HCT116 (cell line): ENCODE results near the gene WDR43. TPM values are rescaled to one million over a fixed set of nuclear protein-coding genes. Genes with fewer than 3 reads are reported as not detected.

Experiments used
- ATAC-seq: fragments of 200-7000 bp; cut with Tn5 transposase; 2 replicates; pipeline ENCODE4 v1.9.1; 2020; ENCODE audit warnings: mild to moderate bottlenecking, moderate library complexity
- BruUV-seq: library from RNA; stranded (reverse); fragments of 400-500 nt; replicated peaks from 2 replicates; lab custom pipeline; 2021; lab: Mats Ljungman, UMichigan
- CTCF ChIA-PET: fragments of 300-600 bp; sonication (Branson Sonifier 250); formaldehyde crosslinking; loops from one replicate; lab custom pipeline; 2021; ENCODE audit warnings: antibody characterized with exemption; lab: Charles Lee
- POLR2A ChIA-PET: fragments of 300-600, 350-600 bp; sonication (Branson Sonifier 250); formaldehyde crosslinking; loops from one replicate; lab custom pipeline; 2021; ENCODE audit warnings: antibody characterized with exemption; lab: Charles Lee
- RAD21 ChIA-PET, 2 experiments: fragments of 300-600 bp; sonication (Branson Sonifier 250); formaldehyde crosslinking; loops; one replicate each; lab custom pipeline; 2023; ENCODE audit warnings: low total read pairs in 2 of 2; ENCODE audit not compliant: uncharacterized antibody in 2 of 2, unreplicated experiment in 2 of 2, low non-redundant PET in 1 of 2; lab: Charles Lee
- DNase-seq: peaks from one replicate; pipeline ENCODE4 v3.0.0-alpha.2; 2010; ENCODE audit warnings: low read depth, low spot score
- H2AFZ ChIP-seq: fragments of 200-600 bp; shearing (Covaris generic), sonication (generic); 2 replicates; pipeline ENCODE4 v1.6.1; 2017; ENCODE audit warnings: low read depth, mixed run types, mixed read lengths, antibody characterized with exemption, low read length; ENCODE audit not compliant: poor library complexity, severe bottlenecking
- H3K27ac ChIP-seq: 2 replicates; pipeline ENCODE4 v1.5.1; 2012; ENCODE audit warnings: low read depth, low read length
- H3K27me3 ChIP-seq: fragments of 200-600 bp; sonication (generic); 2 replicates; pipeline ENCODE4 v1.6.1; 2016; ENCODE audit warnings: mixed run types, low read length, mixed read lengths; ENCODE audit not compliant: insufficient read depth
- H3K36me3 ChIP-seq, 2 experiments: fragments of 200-500 bp in 1 of 2; fragments of 200-600 bp in 1 of 2; sonication (Bioruptor generic) in 1 of 2; sonication (generic) in 1 of 2; 2 replicates each; pipeline versions ENCODE4 v1.5.1 to v1.6.1; 2014 to 2016; ENCODE audit warnings: low read length in 2 of 2, inconsistent platforms in 1 of 2, mixed read lengths in 1 of 2, mixed run types in 1 of 2; ENCODE audit not compliant: insufficient read depth in 2 of 2, control insufficient read depth in 1 of 2
- H3K4me1 ChIP-seq, 2 experiments: fragments of 200-600 bp in 1 of 2; sonication (generic) in 1 of 2; 2 replicates each; pipeline versions ENCODE4 v1.5.1 to v1.6.1; 2012 to 2017; ENCODE audit warnings: low read length in 2 of 2, inconsistent platforms in 1 of 2, mild to moderate bottlenecking in 1 of 2, mixed read lengths in 1 of 2, mixed run types in 1 of 2, moderate library complexity in 1 of 2; ENCODE audit not compliant: insufficient read depth in 2 of 2, control insufficient read depth in 1 of 2
- H3K4me2 ChIP-seq: fragments of 200-600 bp; sonication (generic); 2 replicates; pipeline ENCODE4 v1.6.1; 2017; ENCODE audit warnings: mixed run types, low read length, mixed read lengths
- H3K4me3 ChIP-seq, 2 experiments: fragments of 200-600 bp in 1 of 2; sonication (generic) in 1 of 2; replicated peaks in 1 of 2; 2 replicates each; pipeline ENCODE4 v1.5.1; 2011 to 2016; ENCODE audit warnings: low read length in 2 of 2, control low read depth in 1 of 2, low read depth in 1 of 2, mild to moderate bottlenecking in 1 of 2, mixed read lengths in 1 of 2, mixed run types in 1 of 2
- H3K79me2 ChIP-seq: fragments of 200-600 bp; sonication (generic); 2 replicates; pipeline ENCODE4 v1.6.1; 2017; ENCODE audit warnings: mild to moderate bottlenecking, mixed run types, low read length, moderate library complexity, mixed read lengths; ENCODE audit not compliant: insufficient read depth
- H3K9ac ChIP-seq: fragments of 200-600 bp; sonication (generic); 2 replicates; pipeline ENCODE4 v1.6.1; 2016; ENCODE audit warnings: low read length, mixed read lengths
- H3K9me2 ChIP-seq: fragments of 200-600 bp; sonication (generic), shearing (Covaris generic); 2 replicates; pipeline ENCODE4 v1.6.1; 2017; ENCODE audit warnings: mixed run types, mild to moderate bottlenecking, moderate library complexity; ENCODE audit not compliant: insufficient read depth
- H3K9me3 ChIP-seq, 2 experiments: fragments of 200-500 bp in 1 of 2; fragments of 200-600 bp in 1 of 2; sonication (Bioruptor generic) in 1 of 2; sonication (generic) in 1 of 2; 2 replicates each; pipeline ENCODE4 v1.6.1; 2014 to 2017; ENCODE audit warnings: low read length in 2 of 2, mixed read lengths in 2 of 2, inconsistent platforms in 1 of 2, low read depth in 1 of 2, mild to moderate bottlenecking in 1 of 2, mixed run types in 1 of 2, moderate library complexity in 1 of 2; ENCODE audit not compliant: control insufficient read depth in 1 of 2, insufficient read depth in 1 of 2
- H4K20me1 ChIP-seq: fragments of 200-600 bp; sonication (generic), shearing (Covaris generic); 2 replicates; pipeline ENCODE4 v1.6.1; 2017; ENCODE audit warnings: mixed run types, mild to moderate bottlenecking, moderate library complexity; ENCODE audit not compliant: insufficient read depth
- CBX3 ChIP-seq: IDR thresholded peaks from 2 replicates; pipeline ENCODE4 v1.6.1; 2012; ENCODE audit warnings: low read depth
- CEBPB ChIP-seq: IDR thresholded peaks from 2 replicates; pipeline ENCODE4 v1.6.1; 2012; ENCODE audit warnings: low read depth
- EZH2phosphoT487 ChIP-seq: fragments of 200-600 bp; IDR thresholded peaks from 2 replicates; pipeline ENCODE4 v1.6.1; 2018; ENCODE audit warnings: antibody characterized with exemption, borderline replicate concordance
- FOSL1 ChIP-seq: IDR thresholded peaks from 2 replicates; pipeline ENCODE4 v1.6.1; 2012; ENCODE audit warnings: low read depth
- JUND ChIP-seq: IDR thresholded peaks from 2 replicates; pipeline ENCODE4 v1.6.1; 2012
- RAD21 ChIP-seq: IDR thresholded peaks from 2 replicates; pipeline ENCODE4 v1.6.1; 2012; ENCODE audit warnings: low read depth, mild to moderate bottlenecking
- SIN3A ChIP-seq: IDR thresholded peaks from 2 replicates; pipeline ENCODE4 v1.6.1; 2012; ENCODE audit warnings: low read depth
- SRF ChIP-seq: IDR thresholded peaks from 2 replicates; pipeline ENCODE4 v1.6.1; 2012; ENCODE audit warnings: low read depth
- TCF7L2 ChIP-seq: IDR thresholded peaks from 2 replicates; pipeline ENCODE4 v1.7.0; 2011; ENCODE audit warnings: borderline replicate concordance, inconsistent platforms; ENCODE audit not compliant: insufficient read depth, insufficient read length; ENCODE audit errors: extremely low read depth
- YY1 ChIP-seq: IDR thresholded peaks from 2 replicates; pipeline ENCODE4 v1.6.1; 2011; ENCODE audit warnings: low read length, low read depth, moderate library complexity, mild to moderate bottlenecking; ENCODE audit not compliant: insufficient replicate concordance; ENCODE audit errors: extremely low read depth
- ZBTB33 ChIP-seq: IDR thresholded peaks from 2 replicates; pipeline ENCODE4 v1.6.1; 2011; ENCODE audit warnings: mild to moderate bottlenecking, low read length, moderate library complexity; ENCODE audit not compliant: insufficient replicate concordance; ENCODE audit errors: extremely low read depth
- ZNF274 ChIP-seq: fragments of 200-500 bp; sonication (Bioruptor generic); IDR thresholded peaks from 2 replicates; pipeline ENCODE4 v1.6.1; 2014; ENCODE audit warnings: mild to moderate bottlenecking, low read depth, low read length, inconsistent platforms
- intact Hi-C: fragments of 100-400 bp; cut with micrococcal nuclease; formaldehyde crosslinking; loops from 2 replicates; pipeline ENCODE4 v1.10.0; 2022
- total RNA-seq: library from RNA; stranded (reverse); gene quantifications from one replicate; pipeline ENCODE4 v1.2.1, GENCODE V29; 2021; ENCODE audit not compliant: unreplicated experiment
- TF ChIP-seq, protein P1 (sequence below): IDR thresholded peaks from 2 replicates; pipeline ENCODE4 v1.6.1; 2012
- TF ChIP-seq, protein P2 (sequence below), 3 experiments: fragments of 200-600 bp in 1 of 3; sonication (generic) in 1 of 3; IDR thresholded peaks in 2 of 3; conservative IDR thresholded peaks in 1 of 3; 2 replicates each; pipeline ENCODE4 v1.5.1; 2012 to 2017; ENCODE audit warnings: low read depth in 2 of 3, low read length in 2 of 3, antibody characterized with exemption in 1 of 3, borderline replicate concordance in 1 of 3, control low read depth in 1 of 3, mild to moderate bottlenecking in 1 of 3, mixed read lengths in 1 of 3, mixed run types in 1 of 3, moderate library complexity in 1 of 3; ENCODE audit not compliant: insufficient read depth in 1 of 3

Gene WDR43
- total RNA-seq, 1 experiment from 2014 or later: 119 TPM

- CTCF ChIA-PET: no interaction called here
- POLR2A ChIA-PET: no interaction called here
- no peaks in the 10 kb centered on the region for H3K27me3 ChIP-seq
- H2AFZ ChIP-seq: no peak overlapping the region
- H3K4me1 ChIP-seq: no peaks in the 10 kb centered on the region
- RAD21 ChIA-PET: no interaction called here
- H3K79me2 ChIP-seq: peaks cover 100% of the 10 kb centered on the region
- no peak overlapping the region for H3K9ac ChIP-seq
- ATAC-seq: no peak
- no peak for DNase-seq
- no peak overlapping the region for H3K27ac ChIP-seq
- intact Hi-C loops: no loop called here
- no peak overlapping the region for H3K4me3 ChIP-seq
- no TSS peak for BruUV-seq
- no peak overlapping the region for H3K4me2 ChIP-seq
- no peaks in the 10 kb centered on the region for H3K9me3 ChIP-seq
- H4K20me1 ChIP-seq: peaks cover 29% of the 10 kb centered on the region; the same call in 1 of the 2 replicates
- TF ChIP-seq, protein P1, sequence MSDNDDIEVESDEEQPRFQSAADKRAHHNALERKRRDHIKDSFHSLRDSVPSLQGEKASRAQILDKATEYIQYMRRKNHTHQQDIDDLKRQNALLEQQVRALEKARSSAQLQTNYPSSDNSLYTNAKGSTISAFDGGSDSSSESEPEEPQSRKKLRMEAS: no peak
- TF ChIP-seq, protein P2, sequence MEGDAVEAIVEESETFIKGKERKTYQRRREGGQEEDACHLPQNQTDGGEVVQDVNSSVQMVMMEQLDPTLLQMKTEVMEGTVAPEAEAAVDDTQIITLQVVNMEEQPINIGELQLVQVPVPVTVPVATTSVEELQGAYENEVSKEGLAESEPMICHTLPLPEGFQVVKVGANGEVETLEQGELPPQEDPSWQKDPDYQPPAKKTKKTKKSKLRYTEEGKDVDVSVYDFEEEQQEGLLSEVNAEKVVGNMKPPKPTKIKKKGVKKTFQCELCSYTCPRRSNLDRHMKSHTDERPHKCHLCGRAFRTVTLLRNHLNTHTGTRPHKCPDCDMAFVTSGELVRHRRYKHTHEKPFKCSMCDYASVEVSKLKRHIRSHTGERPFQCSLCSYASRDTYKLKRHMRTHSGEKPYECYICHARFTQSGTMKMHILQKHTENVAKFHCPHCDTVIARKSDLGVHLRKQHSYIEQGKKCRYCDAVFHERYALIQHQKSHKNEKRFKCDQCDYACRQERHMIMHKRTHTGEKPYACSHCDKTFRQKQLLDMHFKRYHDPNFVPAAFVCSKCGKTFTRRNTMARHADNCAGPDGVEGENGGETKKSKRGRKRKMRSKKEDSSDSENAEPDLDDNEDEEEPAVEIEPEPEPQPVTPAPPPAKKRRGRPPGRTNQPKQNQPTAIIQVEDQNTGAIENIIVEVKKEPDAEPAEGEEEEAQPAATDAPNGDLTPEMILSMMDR (IDR thresholded peaks at IDR 0.05 in 2 of 3, conservative IDR thresholded peaks at IDR 0.05 in 1 of 3; ENCODE audit: borderline replicate concordance in 1 of 3, insufficient read depth in 1 of 3, low read depth in 2 of 3, low read length in 2 of 3): no peak
- TF ChIP-seq RAD21 (no peak), CEBPB (no peak), YY1 (no peak), CBX3 (no peak), SIN3A (no peak), SRF (no peak), ZNF274 (no peak), FOSL1 (no peak), JUND (no peak), EZH2phosphoT487 (no peak), ZBTB33 (no peak), TCF7L2 (no peak)
- H3K36me3 ChIP-seq: peaks cover 78 to 86% of the 10 kb centered on the region in 2 experiments; a peak in 3 of 4 replicates
- no peaks in the 10 kb centered on the region for H3K9me2 ChIP-seq
Observed at GRCh38 chr2:28926847-28927246, 32.4 kb downstream of the WDR43 start.
